Measurements from ENCODE around the gene LSM10. TPM values are rescaled to one million over a fixed set of nuclear protein-coding genes. Genes with fewer than 3 reads are reported as not detected.

Gene LSM10
- 20.5 and 63.8 TPM in 2 replicates for total RNA-seq (2011; cell fraction: chromatin; rRNA removed; ENCODE audit: low replicate concordance)
- total RNA-seq (2011; cell fraction: nucleolus; rRNA removed) = 55.5 and 59.9 TPM in 2 replicates
- total RNA-seq (2011; cell fraction: nucleoplasm; rRNA removed) = 40.9 and 45.8 TPM in 2 replicates
- total RNA-seq (2014; rRNA removed) (68.9 and 94.6 TPM in 2 replicates), total RNA-seq (2014; rRNA removed; fragmentation: Illumina TruSeq; extraction: Trizol) (9.8 and 13.2 TPM in 2 replicates), total RNA-seq (2015; rRNA removed; fragmentation: Illumina TruSeq; extraction: Trizol) (21.8 and 23.3 TPM in 2 replicates), total RNA-seq (2021) (85.7 and 88.0 TPM in 2 replicates), polyA plus RNA-seq (2011; rRNA removed) (91.4 and 95.2 TPM in 2 replicates), polyA plus RNA-seq (2014; fragmentation: Illumina TruSeq; extraction: Trizol) (122 and 153 TPM in 2 replicates), polyA plus RNA-seq (2014; fragmentation: Nextera tagmentation; extraction: Ambion mirVana) (10 to 100 TPM; 34.8 to 56.9 TPM), polyA plus RNA-seq (2014; rRNA removed) (146 and 168 TPM in 2 replicates), polyA minus RNA-seq (2011; rRNA and poly(A)+ RNA removed) (26.2 and 41.8 TPM in 2 replicates), Bru-seq, nascent RNA (percentile 94 among the genes with signal in this experiment), BruChase-seq, experiment 1, labeled RNA remaining after a 2-hour chase (percentile 83 among the genes with signal in this experiment), BruChase-seq, experiment 2, labeled RNA remaining after a 6-hour chase (percentile 78 among the genes with signal in this experiment)
- 111 and 190 TPM in 2 replicates for polyA plus RNA-seq (2011; cell fraction: cytosol; rRNA removed)
- 44.9 and 48.3 TPM in 2 replicates for polyA plus RNA-seq (2011; cell fraction: nucleus; rRNA removed)
- 91.2 and 105 TPM in 2 replicates for polyA plus RNA-seq (2012)
- 26.6 and 38.0 TPM in 2 replicates for polyA minus RNA-seq (2011; cell fraction: cytosol; rRNA and poly(A)+ RNA removed)
- 17.1 and 23.5 TPM in 2 replicates for polyA minus RNA-seq (2011; cell fraction: nucleus; rRNA and poly(A)+ RNA removed)
- long read RNA-seq, experiment 1, transcript LSM10-201 (2 exons, 850 nt) = major isoform, 86 of 93 reads
- long read RNA-seq, experiment 1, partial matches to known transcripts = 0 of 93 reads
- long read RNA-seq, experiment 1, other reads (novel, unspliced or antisense) = 7 of 93 reads
- long read RNA-seq, experiment 2, transcript LSM10-201 (2 exons, 850 nt) = major isoform, 98 of 113 reads
- long read RNA-seq, experiment 2, partial matches to known transcripts = 10 of 113 reads
- long read RNA-seq, experiment 2, other reads (novel, unspliced or antisense) = 5 of 113 reads
- long read RNA-seq, experiment 3, transcript LSM10-201 (2 exons, 850 nt) = major isoform, 72 of 79 reads
- long read RNA-seq, experiment 3, partial matches to known transcripts = 0 of 79 reads
- long read RNA-seq, experiment 3, other reads (novel, unspliced or antisense) = 7 of 79 reads

DNA sequence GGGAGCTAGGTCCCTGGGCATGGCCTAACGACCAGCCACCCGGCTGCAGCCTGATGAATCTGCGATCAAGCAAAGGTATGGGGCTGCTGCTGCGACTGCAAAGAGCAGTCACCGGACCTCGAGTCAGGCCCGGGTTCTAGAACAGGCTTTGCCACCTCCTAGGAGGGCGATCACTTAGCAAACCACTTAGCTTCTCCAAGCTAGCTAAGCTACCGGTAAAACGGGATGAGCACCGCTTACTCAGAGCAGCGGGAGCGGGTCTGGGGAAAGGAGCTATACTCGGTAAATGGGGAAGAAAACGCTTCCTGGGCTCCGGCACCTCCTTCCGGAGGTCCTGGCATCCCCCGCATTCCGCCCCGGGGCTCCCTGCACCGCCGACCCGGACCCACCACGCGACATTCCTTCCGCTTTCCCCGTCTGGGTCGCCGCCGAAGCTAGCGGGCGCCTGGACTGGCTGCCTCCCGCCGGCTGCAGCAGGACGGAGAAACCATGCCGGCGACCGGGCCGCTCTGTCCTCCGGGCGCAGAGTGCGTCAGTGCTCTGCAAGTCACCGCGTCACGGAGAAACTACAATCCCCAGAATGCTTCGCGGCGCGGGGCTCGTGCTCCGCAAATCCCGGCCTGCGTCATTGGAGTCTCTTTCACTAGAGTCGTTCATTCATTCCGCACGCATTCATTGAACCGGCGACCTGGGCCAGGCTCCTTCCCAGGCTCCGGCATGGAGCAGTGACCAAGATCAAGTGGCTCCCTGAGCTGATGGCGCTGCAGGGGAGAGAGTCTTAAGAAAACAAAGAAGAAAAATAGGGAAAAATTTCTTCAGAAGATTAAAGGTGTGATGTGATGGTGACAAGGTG lies at the start of gene LSM10:
LSM10 (minus strand) TSS at position 531 of the 853 bp plus-strand sequence. CDS start 3,779 bp downstream, outside the sequence.
- no TSS peak for BruUV-seq (replicated peaks)
- in situ Hi-C loops (cut with MboI) = no loop called here
- TF ChIP-seq MAFG (tag; conservative IDR thresholded peaks at IDR 0.05) (0 out of 2 replicates have a peak, but pooled peaks have one; percentile 20), SRSF1 (IDR thresholded peaks at IDR 0.05; ENCODE audit: low read depth, low read length) (no peak), CHD1 (IDR thresholded peaks at IDR 0.05; ENCODE audit: low read length) (peak; percentile 85), CBX2 (IDR thresholded peaks at IDR 0.05; ENCODE audit: insufficient read depth, low read length, poor library complexity, severe bottlenecking) (no peak), NBN (IDR thresholded peaks at IDR 0.05; ENCODE audit: low read depth) (no peak), CHD2 (IDR thresholded peaks at IDR 0.05; ENCODE audit: low read depth, low read length) (peak; percentile 78), POLR3A (IDR thresholded peaks at IDR 0.05; ENCODE audit: borderline replicate concordance, extremely low read depth, insufficient read depth, insufficient read length) (no peak), TFAM (CRISPR knock-in tag; conservative IDR thresholded peaks at IDR 0.05) (no peak), HDAC8 (tag; IDR thresholded peaks at IDR 0.05) (no peak), ZNF197 (CRISPR knock-in tag; IDR thresholded peaks at IDR 0.05; ENCODE audit: low read depth) (peak; percentile 24; the same call in 1 of the 2 replicates), ELF1 (tag; IDR thresholded peaks at IDR 0.05) (peak; percentile 31), ZNF584 (CRISPR knock-in tag; IDR thresholded peaks at IDR 0.05; ENCODE audit: low read depth) (no peak)
- TF ChIP-seq, protein P1, sequence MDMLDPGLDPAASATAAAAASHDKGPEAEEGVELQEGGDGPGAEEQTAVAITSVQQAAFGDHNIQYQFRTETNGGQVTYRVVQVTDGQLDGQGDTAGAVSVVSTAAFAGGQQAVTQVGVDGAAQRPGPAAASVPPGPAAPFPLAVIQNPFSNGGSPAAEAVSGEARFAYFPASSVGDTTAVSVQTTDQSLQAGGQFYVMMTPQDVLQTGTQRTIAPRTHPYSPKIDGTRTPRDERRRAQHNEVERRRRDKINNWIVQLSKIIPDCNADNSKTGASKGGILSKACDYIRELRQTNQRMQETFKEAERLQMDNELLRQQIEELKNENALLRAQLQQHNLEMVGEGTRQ (CRISPR knock-in tag; IDR thresholded peaks at IDR 0.05) = peak; percentile 73; the same call in 1 of the 2 replicates

More for the DNA sequence above, at the start of gene LSM10:
- intact Hi-C loops (cut with micrococcal nuclease) = loop anchor here (1.0 kb wide), 1 partner anchor 11 kb away; no protein-coding TSS in a partner anchor
- Histone ChIP-seq H3K4me3 (peak within 1 kb of the TSS; percentile 71), H3K79me2 (ENCODE audit: control insufficient read depth, insufficient read depth, low read length) (peaks cover 32% of the 10 kb centered on the region), H3K9me3 (replicated peaks; ENCODE audit: control insufficient read depth, insufficient read depth, low read depth, low read length) (no peaks in the 10 kb centered on the region), H3K27ac (ENCODE audit: extremely low read depth, low read depth, low read length) (peak within 1 kb of the TSS; percentile 89), H3K27me3 (ENCODE audit: control insufficient read depth in 2 of 2, insufficient read depth in 2 of 2, low read length in 2 of 2) (no peaks in the 10 kb centered on the region), H3K9ac (ENCODE audit: insufficient read depth in 1 of 2, low read depth in 2 of 2, low read length in 2 of 2) (peak within 1 kb of the TSS; percentile 90 to 96), H2AFZ (ENCODE audit: low read depth, low read length) (peak within 1 kb of the TSS; percentile 85), H3K4me2 (ENCODE audit: insufficient read depth, low read length) (peak within 1 kb of the TSS; percentile 97), H4K20me1 (replicated peaks; ENCODE audit: control insufficient read depth, insufficient read depth, low read length) (no peaks in the 10 kb centered on the region), H3K36me3 (ENCODE audit: control insufficient read depth, insufficient read depth, low read length) (peaks cover 18% of the 10 kb centered on the region), H3K9me1 (ENCODE audit: control insufficient read depth, insufficient read depth, low read length) (no peaks in the 10 kb centered on the region), H3K4me1 (replicated peaks in 1 of 2; ENCODE audit: control insufficient read depth in 2 of 2, insufficient read depth in 2 of 2, low read length in 2 of 2) (peaks cover 24 to 45% of the 10 kb centered on the region in 2 experiments)
- FAIRE-seq = peak; percentile 94
- ATAC-seq = peak; percentile 89
- DNase-seq (ENCODE audit: extremely low read depth in 1 of 4, low spot score in 3 of 4) = peak; percentile 88 to 98 (median 92)
- POLR2A ChIA-PET = interaction anchor here (0.6 to 10.6 kb wide), 13 partner anchors 8 to 772 kb away, joined by 3 to 315 read pairs (median 4); partner anchors contain the start of gene STK40
- CTCF ChIA-PET (ENCODE audit: low intra/inter-chr PET ratio) = no interaction called here
- under 1% methylated on average over 60 of the region's 60 CpGs for WGBS (ENCODE audit: insufficient coverage, low coverage, missing lambda C conversion rate)

Measured in K562 (cell line).